ENCODE data around the gene PARN. TPM values are rescaled to one million over a fixed set of nuclear protein-coding genes. Genes with fewer than 3 reads are reported as not detected.
"Not testable (repeated sequence)": the region's sequence is repeated elsewhere in the genome, so short reads cannot be mapped to it uniquely, and the experiment has no call there.

The PARN gene
- total RNA-seq, 1 donor from 2014 or later = 25.2 TPM

- no peaks in the 10 kb centered on the region for H3K9me3 Mint-ChIP-seq (ENCODE audit: unreplicated experiment)
- peaks cover 20% of the 10 kb centered on the region for H3K4me1 Mint-ChIP-seq (ENCODE audit: unreplicated experiment)
- TF ChIP-seq CTCF (IDR thresholded peaks at IDR 0.05; ENCODE audit: unreplicated experiment) = no peak
- H3K27me3 Mint-ChIP-seq (ENCODE audit: unreplicated experiment) = peaks cover 6% of the 10 kb centered on the region
- H3K36me3 Mint-ChIP-seq (ENCODE audit: low read depth, unreplicated experiment) = no peaks in the 10 kb centered on the region
- no peak overlapping the region for H3K4me3 Mint-ChIP-seq (ENCODE audit: unreplicated experiment)
- H3K27ac Mint-ChIP-seq (ENCODE audit: unreplicated experiment) = peak overlapping the region; percentile 7
- DNase-seq (ENCODE audit: low spot score) = no peak
These were observed 184.9 kb downstream of the PARN start for GRCh38 chr16:14444979-14445810.

- not testable (repeated sequence) for H3K4me3 Mint-ChIP-seq (ENCODE audit: unreplicated experiment); H3K36me3 Mint-ChIP-seq (ENCODE audit: low read depth, unreplicated experiment); H3K9me3 Mint-ChIP-seq (ENCODE audit: unreplicated experiment); H3K27ac Mint-ChIP-seq (ENCODE audit: unreplicated experiment); DNase-seq (ENCODE audit: low spot score); H3K27me3 Mint-ChIP-seq (ENCODE audit: unreplicated experiment)
- peaks cover 20% of the 10 kb centered on the region for H3K4me1 Mint-ChIP-seq (ENCODE audit: unreplicated experiment)
These were observed 188.5 kb downstream of the PARN start for GRCh38 chr16:14441533-14441932.

- no peak for DNase-seq (ENCODE audit: low spot score)
- H3K27me3 Mint-ChIP-seq (ENCODE audit: unreplicated experiment) = peaks cover 9% of the 10 kb centered on the region
- H3K27ac Mint-ChIP-seq (ENCODE audit: unreplicated experiment) = no peak overlapping the region
- no peak for TF ChIP-seq CTCF (IDR thresholded peaks at IDR 0.05; ENCODE audit: unreplicated experiment)
- no peaks in the 10 kb centered on the region for H3K9me3 Mint-ChIP-seq (ENCODE audit: unreplicated experiment)
- H3K4me3 Mint-ChIP-seq (ENCODE audit: unreplicated experiment) = no peak overlapping the region
- H3K4me1 Mint-ChIP-seq (ENCODE audit: unreplicated experiment) = peaks cover 28% of the 10 kb centered on the region
- peaks cover 12% of the 10 kb centered on the region for H3K36me3 Mint-ChIP-seq (ENCODE audit: low read depth, unreplicated experiment)
These were observed 191.8 kb downstream of the PARN start for GRCh38 chr16:14438256-14438655.

- TF ChIP-seq CTCF (IDR thresholded peaks at IDR 0.05; ENCODE audit: unreplicated experiment) = no peak
- H3K4me1 Mint-ChIP-seq (ENCODE audit: unreplicated experiment) = peaks cover 28% of the 10 kb centered on the region
- H3K4me3 Mint-ChIP-seq (ENCODE audit: unreplicated experiment) = no peak overlapping the region
- no peaks in the 10 kb centered on the region for H3K9me3 Mint-ChIP-seq (ENCODE audit: unreplicated experiment)
- H3K36me3 Mint-ChIP-seq (ENCODE audit: low read depth, unreplicated experiment) = peaks cover 12% of the 10 kb centered on the region
- H3K27me3 Mint-ChIP-seq (ENCODE audit: unreplicated experiment) = peaks cover 9% of the 10 kb centered on the region
- H3K27ac Mint-ChIP-seq (ENCODE audit: unreplicated experiment) = no peak overlapping the region
- no peak for DNase-seq (ENCODE audit: low spot score)
These were observed 192.6 kb downstream of the PARN start for GRCh38 chr16:14437426-14437825.

- Mint-ChIP-seq H3K36me3 (ENCODE audit: low read depth, unreplicated experiment) (peaks cover 12% of the 10 kb centered on the region), H3K4me3 (ENCODE audit: unreplicated experiment) (no peak overlapping the region), H3K27me3 (ENCODE audit: unreplicated experiment) (peaks cover 9% of the 10 kb centered on the region), H3K9me3 (ENCODE audit: unreplicated experiment) (no peaks in the 10 kb centered on the region), H3K27ac (ENCODE audit: unreplicated experiment) (no peak overlapping the region), H3K4me1 (ENCODE audit: unreplicated experiment) (peaks cover 22% of the 10 kb centered on the region)
- no peak for DNase-seq (ENCODE audit: low spot score)
- TF ChIP-seq CTCF (IDR thresholded peaks at IDR 0.05; ENCODE audit: unreplicated experiment) = no peak
These were observed 193.6 kb downstream of the PARN start for GRCh38 chr16:14436401-14436955.

Data from endothelial cell (in vitro differentiated cells).